Posterior vena cava (tissue), 2 donors: Measurements from ENCODE around the gene KIRREL2. TPM values are rescaled to one million over a fixed set of nuclear protein-coding genes. Genes with fewer than 3 reads are reported as not detected.
"Not testable (repeated sequence)": the region's sequence is repeated elsewhere in the genome, so short reads cannot be mapped to it uniquely, and the experiment has no call there.

Experiments
- DNase-seq: peaks from one replicate; pipeline ENCODE4 v3.0.0-alpha.2; 2020; ENCODE audit warnings: low spot score
- intact Hi-C, 2 donors: fragments of 100-400 bp; cut with DNase I; formaldehyde crosslinking; loops; one replicate each; pipeline versions ENCODE4 v1.14.1 to v1.14.2; 2022 to 2023
- total RNA-seq, 2 donors: library from RNA; stranded (reverse); fragmentation: NEBNext Ultra II Directional; extraction: Animal tissue kit (Norgen Biotek cat#: 25700); gene quantifications; one replicate each; pipeline ENCODE4 v1.2.1, GENCODE V29; 2021
- donor health status: DM: yes; HTN: yes; CAD: no.
- donor health status: DM: yes; HTN: yes; CAD: no.

Gene KIRREL2
- total RNA-seq, 2 donors from 2014 or later = not detected

GRCh38 chr19:35889370-35890112 lies 32.8 kb downstream of the KIRREL2 start:
- DNase-seq = no peak
- intact Hi-C loops = loop anchor here in 1 of 2 donors (5.0 kb wide), 1 partner anchor 33 kb away; no protein-coding TSS in a partner anchor

- no peak for DNase-seq
- intact Hi-C loops = no loop called here
Observed at GRCh38 chr19:35890113-35890650, 33.5 kb downstream of the KIRREL2 start.

- intact Hi-C loops, DNase-seq: not testable (repeated sequence)
Observed at GRCh38 chr19:35891819-35892218, 35.1 kb downstream of the KIRREL2 start.

- intact Hi-C loops = no loop called here
Observed at GRCh38 chr19:35894342-35894741, 37.6 kb downstream of the KIRREL2 start.

GRCh38 chr19:35895911-35896642 lies 39.4 kb downstream of the KIRREL2 start:
- DNase-seq = no peak
- intact Hi-C loops = no loop called here

More at GRCh38 chr19:35894342-35894741, 37.6 kb downstream of the KIRREL2 start:
- DNase-seq = no peak

- intact Hi-C loops = no loop called here
- no peak for DNase-seq
Observed at GRCh38 chr19:35896643-35897040, 39.9 kb downstream of the KIRREL2 start.

GRCh38 chr19:35897706-35898451 lies 41.2 kb downstream of the KIRREL2 start:
- intact Hi-C loops = no loop called here
- DNase-seq = no peak

GRCh38 chr19:35898499-35898809 lies 41.7 kb downstream of the KIRREL2 start:
- intact Hi-C loops = no loop called here
- no peak for DNase-seq

GRCh38 chr19:35899547-35900214 lies 43.0 kb downstream of the KIRREL2 start:
- intact Hi-C loops = no loop called here
- peak; percentile 94 for DNase-seq

GRCh38 chr19:35901055-35901644 lies 44.4 kb downstream of the KIRREL2 start:
- intact Hi-C loops = no loop called here
- no peak for DNase-seq

GRCh38 chr19:35901854-35902661 lies 45.3 kb downstream of the KIRREL2 start, which contains the start of gene HCST:
Gene HCST, plus strand, starts transcription at chr19:35902529. Its CDS starts 65 bp downstream, at chr19:35902594.
- DNase-seq = no peak
- intact Hi-C loops = no loop called here

GRCh38 chr19:35902870-35903475 lies 46.3 kb downstream of the KIRREL2 start:
- no peak for DNase-seq
- intact Hi-C loops = no loop called here

GRCh38 chr19:35903550-35904179 lies 47.0 kb downstream of the KIRREL2 start:
- intact Hi-C loops = no loop called here
- DNase-seq = peak; percentile 95

- intact Hi-C loops = no loop called here
- DNase-seq = no peak
Observed at GRCh38 chr19:35904311-35905068, 47.8 kb downstream of the KIRREL2 start.

- DNase-seq = no peak
- intact Hi-C loops = no loop called here
Observed at GRCh38 chr19:35905178-35905727, 48.5 kb downstream of the KIRREL2 start.

GRCh38 chr19:35907377-35907745 lies 50.6 kb downstream of the KIRREL2 start:
- intact Hi-C loops = no loop called here
- DNase-seq = no peak
